ENCODE data around the gene WDHD1.

The WDHD1 gene

DNA sequence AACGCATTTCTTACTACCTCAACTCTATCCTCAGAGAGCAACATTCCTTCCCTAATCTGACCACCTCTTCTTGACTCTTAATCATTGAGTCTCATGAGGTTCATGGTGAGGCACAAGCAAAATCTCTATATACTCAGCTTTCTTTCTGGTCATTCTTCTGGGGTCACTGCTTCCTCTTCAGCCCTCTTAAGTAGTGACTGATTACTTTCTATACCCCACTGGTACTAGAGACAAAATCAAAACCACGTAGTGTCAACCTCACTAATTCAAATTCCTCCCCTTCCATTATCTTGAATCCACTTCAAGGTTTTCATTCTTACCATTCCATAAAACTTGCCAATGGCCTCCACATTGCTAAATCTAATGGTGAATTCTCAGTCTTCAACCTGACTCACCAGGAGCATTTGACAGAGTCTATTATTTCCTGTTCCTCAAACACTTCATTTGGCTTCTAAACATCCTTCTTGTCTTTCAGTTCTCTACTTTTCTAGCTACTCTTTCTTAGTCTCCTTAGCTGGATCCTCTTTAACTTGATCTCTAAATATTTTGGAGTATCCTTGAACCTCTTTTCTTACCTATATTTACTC lies 6.8 kb downstream of the WDHD1 start:
- no peak for ATAC-seq
- TF ChIP-seq, protein P1, sequence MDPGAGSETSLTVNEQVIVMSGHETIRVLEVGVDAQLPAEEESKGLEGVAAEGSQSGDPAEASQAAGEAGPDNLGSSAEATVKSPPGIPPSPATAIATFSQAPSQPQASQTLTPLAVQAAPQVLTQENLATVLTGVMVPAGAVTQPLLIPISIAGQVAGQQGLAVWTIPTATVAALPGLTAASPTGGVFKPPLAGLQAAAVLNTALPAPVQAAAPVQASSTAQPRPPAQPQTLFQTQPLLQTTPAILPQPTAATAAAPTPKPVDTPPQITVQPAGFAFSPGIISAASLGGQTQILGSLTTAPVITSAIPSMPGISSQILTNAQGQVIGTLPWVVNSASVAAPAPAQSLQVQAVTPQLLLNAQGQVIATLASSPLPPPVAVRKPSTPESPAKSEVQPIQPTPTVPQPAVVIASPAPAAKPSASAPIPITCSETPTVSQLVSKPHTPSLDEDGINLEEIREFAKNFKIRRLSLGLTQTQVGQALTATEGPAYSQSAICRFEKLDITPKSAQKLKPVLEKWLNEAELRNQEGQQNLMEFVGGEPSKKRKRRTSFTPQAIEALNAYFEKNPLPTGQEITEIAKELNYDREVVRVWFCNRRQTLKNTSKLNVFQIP (CRISPR knock-in tag; IDR thresholded peaks at IDR 0.05; ENCODE audit: borderline replicate concordance, low read depth), result no peak
- no peak for TF ChIP-seq ZNF8 (CRISPR knock-in tag; IDR thresholded peaks at IDR 0.05)
- no peak for TF ChIP-seq ZFP3 (CRISPR knock-in tag; IDR thresholded peaks at IDR 0.05)
- TF ChIP-seq, protein P2, sequence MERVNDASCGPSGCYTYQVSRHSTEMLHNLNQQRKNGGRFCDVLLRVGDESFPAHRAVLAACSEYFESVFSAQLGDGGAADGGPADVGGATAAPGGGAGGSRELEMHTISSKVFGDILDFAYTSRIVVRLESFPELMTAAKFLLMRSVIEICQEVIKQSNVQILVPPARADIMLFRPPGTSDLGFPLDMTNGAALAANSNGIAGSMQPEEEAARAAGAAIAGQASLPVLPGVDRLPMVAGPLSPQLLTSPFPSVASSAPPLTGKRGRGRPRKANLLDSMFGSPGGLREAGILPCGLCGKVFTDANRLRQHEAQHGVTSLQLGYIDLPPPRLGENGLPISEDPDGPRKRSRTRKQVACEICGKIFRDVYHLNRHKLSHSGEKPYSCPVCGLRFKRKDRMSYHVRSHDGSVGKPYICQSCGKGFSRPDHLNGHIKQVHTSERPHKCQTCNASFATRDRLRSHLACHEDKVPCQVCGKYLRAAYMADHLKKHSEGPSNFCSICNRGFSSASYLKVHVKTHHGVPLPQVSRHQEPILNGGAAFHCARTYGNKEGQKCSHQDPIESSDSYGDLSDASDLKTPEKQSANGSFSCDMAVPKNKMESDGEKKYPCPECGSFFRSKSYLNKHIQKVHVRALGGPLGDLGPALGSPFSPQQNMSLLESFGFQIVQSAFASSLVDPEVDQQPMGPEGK (CRISPR knock-in tag; IDR thresholded peaks at IDR 0.05; ENCODE audit: borderline replicate concordance), result no peak
- no peak for TF ChIP-seq RARB (CRISPR knock-in tag; IDR thresholded peaks at IDR 0.05)
- no peak for TF ChIP-seq PPARA (CRISPR knock-in tag; IDR thresholded peaks at IDR 0.05; ENCODE audit: borderline replicate concordance)
- no peak for TF ChIP-seq GLIS3 (CRISPR knock-in tag; IDR thresholded peaks at IDR 0.05)

DNA sequence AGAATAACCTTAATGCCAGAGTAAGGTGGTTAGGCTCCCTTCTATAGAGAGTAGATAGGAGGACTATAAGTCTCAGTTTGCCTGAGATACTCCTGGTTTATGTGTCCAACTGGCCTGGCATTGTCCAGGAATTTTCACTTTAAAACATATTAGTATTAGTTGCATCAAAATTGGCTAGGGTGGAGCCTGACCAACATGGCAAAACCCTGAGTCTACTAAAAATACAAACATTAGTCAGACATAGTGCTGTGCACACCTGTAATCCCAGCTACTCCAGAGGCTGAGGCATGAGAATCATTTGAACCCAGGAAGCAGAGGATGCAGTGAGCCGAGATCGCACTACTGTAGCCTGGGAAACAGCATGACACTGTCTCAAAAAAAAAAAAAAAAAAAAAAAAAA lies 11.9 kb downstream of the WDHD1 start:
- TF ChIP-seq PPARA (CRISPR knock-in tag; IDR thresholded peaks at IDR 0.05; ENCODE audit: borderline replicate concordance) (no peak), SNAI2 (CRISPR knock-in tag; IDR thresholded peaks at IDR 0.05) (no peak), BACH2 (CRISPR knock-in tag; IDR thresholded peaks at IDR 0.05; ENCODE audit: borderline replicate concordance) (no peak), GLIS3 (CRISPR knock-in tag; IDR thresholded peaks at IDR 0.05) (no peak), ZFP30 (CRISPR knock-in tag; IDR thresholded peaks at IDR 0.05) (no peak), TOX (CRISPR knock-in tag; IDR thresholded peaks at IDR 0.05; ENCODE audit: borderline replicate concordance) (no peak)
- TF ChIP-seq, protein P2 (CRISPR knock-in tag; IDR thresholded peaks at IDR 0.05; ENCODE audit: borderline replicate concordance), result no peak
- no peak for ATAC-seq

DNA sequence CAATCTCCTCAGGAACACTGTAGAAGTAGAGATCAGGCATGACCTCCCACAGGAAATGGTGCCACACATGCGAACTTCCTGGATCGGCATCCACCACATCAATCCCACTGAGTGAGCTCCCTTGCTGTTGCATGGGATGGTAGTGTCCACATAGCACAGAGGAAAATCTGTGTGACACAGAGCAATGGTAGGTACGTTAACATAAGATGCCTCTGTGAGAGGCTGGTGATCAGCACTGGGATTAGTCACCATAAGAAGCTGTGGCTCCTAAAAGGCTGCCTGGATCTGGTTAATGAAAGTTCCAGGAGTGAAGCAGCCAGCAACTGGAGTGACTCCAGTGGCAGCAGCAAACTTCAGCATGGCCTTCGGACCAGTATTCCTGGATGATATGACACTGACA lies 21.8 kb downstream of the WDHD1 start:
- TF ChIP-seq, protein P3, sequence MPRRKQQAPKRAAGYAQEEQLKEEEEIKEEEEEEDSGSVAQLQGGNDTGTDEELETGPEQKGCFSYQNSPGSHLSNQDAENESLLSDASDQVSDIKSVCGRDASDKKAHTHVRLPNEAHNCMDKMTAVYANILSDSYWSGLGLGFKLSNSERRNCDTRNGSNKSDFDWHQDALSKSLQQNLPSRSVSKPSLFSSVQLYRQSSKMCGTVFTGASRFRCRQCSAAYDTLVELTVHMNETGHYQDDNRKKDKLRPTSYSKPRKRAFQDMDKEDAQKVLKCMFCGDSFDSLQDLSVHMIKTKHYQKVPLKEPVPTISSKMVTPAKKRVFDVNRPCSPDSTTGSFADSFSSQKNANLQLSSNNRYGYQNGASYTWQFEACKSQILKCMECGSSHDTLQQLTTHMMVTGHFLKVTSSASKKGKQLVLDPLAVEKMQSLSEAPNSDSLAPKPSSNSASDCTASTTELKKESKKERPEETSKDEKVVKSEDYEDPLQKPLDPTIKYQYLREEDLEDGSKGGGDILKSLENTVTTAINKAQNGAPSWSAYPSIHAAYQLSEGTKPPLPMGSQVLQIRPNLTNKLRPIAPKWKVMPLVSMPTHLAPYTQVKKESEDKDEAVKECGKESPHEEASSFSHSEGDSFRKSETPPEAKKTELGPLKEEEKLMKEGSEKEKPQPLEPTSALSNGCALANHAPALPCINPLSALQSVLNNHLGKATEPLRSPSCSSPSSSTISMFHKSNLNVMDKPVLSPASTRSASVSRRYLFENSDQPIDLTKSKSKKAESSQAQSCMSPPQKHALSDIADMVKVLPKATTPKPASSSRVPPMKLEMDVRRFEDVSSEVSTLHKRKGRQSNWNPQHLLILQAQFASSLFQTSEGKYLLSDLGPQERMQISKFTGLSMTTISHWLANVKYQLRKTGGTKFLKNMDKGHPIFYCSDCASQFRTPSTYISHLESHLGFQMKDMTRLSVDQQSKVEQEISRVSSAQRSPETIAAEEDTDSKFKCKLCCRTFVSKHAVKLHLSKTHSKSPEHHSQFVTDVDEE (CRISPR knock-in tag; IDR thresholded peaks at IDR 0.05), result no peak
- no peak for ATAC-seq

DNA sequence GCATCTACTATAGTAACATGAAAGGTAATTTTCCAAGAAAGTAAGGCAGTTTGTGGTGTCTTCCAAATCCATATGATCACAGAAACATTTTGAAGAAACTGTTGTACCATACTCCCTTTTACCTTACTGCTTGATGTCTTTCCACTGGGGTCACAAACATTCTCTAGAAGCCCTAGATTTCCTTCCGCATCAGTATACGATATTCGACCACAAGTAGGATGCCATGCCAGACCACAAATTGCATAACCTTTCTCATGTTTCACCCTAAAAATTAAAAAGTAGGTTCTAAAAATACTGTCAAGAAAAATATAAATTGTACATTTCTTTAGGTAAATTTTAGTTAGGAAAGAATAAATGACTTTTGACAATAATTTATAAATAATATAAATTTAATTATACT lies 26.5 kb downstream of the WDHD1 start:
- no peak for ATAC-seq
- TF ChIP-seq TCF4 (CRISPR knock-in tag; IDR thresholded peaks at IDR 0.05; ENCODE audit: borderline replicate concordance) (no peak), ESRRG (CRISPR knock-in tag; IDR thresholded peaks at IDR 0.05) (no peak), GLIS3 (CRISPR knock-in tag; IDR thresholded peaks at IDR 0.05) (no peak), ZFP3 (CRISPR knock-in tag; IDR thresholded peaks at IDR 0.05) (no peak), ZC3H10 (CRISPR knock-in tag; IDR thresholded peaks at IDR 0.05) (no peak), OSR1 (CRISPR knock-in tag; IDR thresholded peaks at IDR 0.05) (no peak), SNAI2 (CRISPR knock-in tag; IDR thresholded peaks at IDR 0.05) (no peak), ISL1 (CRISPR knock-in tag; IDR thresholded peaks at IDR 0.05) (no peak), BACH2 (CRISPR knock-in tag; IDR thresholded peaks at IDR 0.05; ENCODE audit: borderline replicate concordance) (no peak), ARNTL (CRISPR knock-in tag; IDR thresholded peaks at IDR 0.05; ENCODE audit: borderline replicate concordance, low read depth) (no peak), TOX (CRISPR knock-in tag; IDR thresholded peaks at IDR 0.05; ENCODE audit: borderline replicate concordance) (no peak), ZFP30 (CRISPR knock-in tag; IDR thresholded peaks at IDR 0.05) (no peak)
- TF ChIP-seq, protein P1 (CRISPR knock-in tag; IDR thresholded peaks at IDR 0.05; ENCODE audit: borderline replicate concordance, low read depth), result no peak
- TF ChIP-seq, protein P4, sequence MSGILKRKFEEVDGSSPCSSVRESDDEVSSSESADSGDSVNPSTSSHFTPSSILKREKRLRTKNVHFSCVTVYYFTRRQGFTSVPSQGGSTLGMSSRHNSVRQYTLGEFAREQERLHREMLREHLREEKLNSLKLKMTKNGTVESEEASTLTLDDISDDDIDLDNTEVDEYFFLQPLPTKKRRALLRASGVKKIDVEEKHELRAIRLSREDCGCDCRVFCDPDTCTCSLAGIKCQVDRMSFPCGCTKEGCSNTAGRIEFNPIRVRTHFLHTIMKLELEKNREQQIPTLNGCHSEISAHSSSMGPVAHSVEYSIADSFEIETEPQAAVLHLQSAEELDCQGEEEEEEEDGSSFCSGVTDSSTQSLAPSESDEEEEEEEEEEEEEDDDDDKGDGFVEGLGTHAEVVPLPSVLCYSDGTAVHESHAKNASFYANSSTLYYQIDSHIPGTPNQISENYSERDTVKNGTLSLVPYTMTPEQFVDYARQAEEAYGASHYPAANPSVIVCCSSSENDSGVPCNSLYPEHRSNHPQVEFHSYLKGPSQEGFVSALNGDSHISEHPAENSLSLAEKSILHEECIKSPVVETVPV (CRISPR knock-in tag; IDR thresholded peaks at IDR 0.05), result no peak
- TF ChIP-seq, protein P5, sequence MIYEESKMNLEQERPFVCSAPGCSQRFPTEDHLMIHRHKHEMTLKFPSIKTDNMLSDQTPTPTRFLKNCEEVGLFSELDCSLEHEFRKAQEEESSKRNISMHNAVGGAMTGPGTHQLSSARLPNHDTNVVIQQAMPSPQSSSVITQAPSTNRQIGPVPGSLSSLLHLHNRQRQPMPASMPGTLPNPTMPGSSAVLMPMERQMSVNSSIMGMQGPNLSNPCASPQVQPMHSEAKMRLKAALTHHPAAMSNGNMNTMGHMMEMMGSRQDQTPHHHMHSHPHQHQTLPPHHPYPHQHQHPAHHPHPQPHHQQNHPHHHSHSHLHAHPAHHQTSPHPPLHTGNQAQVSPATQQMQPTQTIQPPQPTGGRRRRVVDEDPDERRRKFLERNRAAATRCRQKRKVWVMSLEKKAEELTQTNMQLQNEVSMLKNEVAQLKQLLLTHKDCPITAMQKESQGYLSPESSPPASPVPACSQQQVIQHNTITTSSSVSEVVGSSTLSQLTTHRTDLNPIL (CRISPR knock-in tag; IDR thresholded peaks at IDR 0.05; ENCODE audit: low read depth), result no peak

All from SK-N-SH treated with all-trans-retinoic acid at 6 μM for 48 hours (cell line).